AG04450 (cell line): ENCODE data around the gene JDP2. TPM values are rescaled to one million over a fixed set of nuclear protein-coding genes. Genes with fewer than 3 reads are reported as not detected.

Experiments used
- CTCF ChIA-PET: fragments of 300-600, 350-600 bp; formaldehyde crosslinking; extraction: SDS; loops from one replicate; lab custom pipeline; 2022; ENCODE audit warnings: antibody characterized with exemption, inconsistent platforms; lab: Charles Lee
- POLR2A ChIA-PET: fragments of 350-600 bp; formaldehyde crosslinking; extraction: SDS; loops from one replicate; lab custom pipeline; 2021; ENCODE audit warnings: antibody characterized with exemption, inconsistent platforms; lab: Yijun Ruan, JAX
- DNase-seq: peaks from one replicate; pipeline ENCODE4 v3.0.0-alpha.2; 2011; ENCODE audit warnings: low read depth, low spot score
- H3K27ac ChIP-seq: one replicate; pipeline ENCODE4 v1.5.1; 2012; ENCODE audit warnings: low read depth, low read length, control low read depth
- H3K27me3 ChIP-seq: one replicate; pipeline ENCODE4 v1.6.0; 2012; ENCODE audit warnings: low read length; ENCODE audit not compliant: control insufficient read depth, insufficient read depth
- H3K4me3 ChIP-seq: 2 replicates; pipeline ENCODE4 v1.5.1; 2011; ENCODE audit warnings: mild to moderate bottlenecking, low read depth, low read length, control low read depth
- H3K9me3 ChIP-seq: 2 replicates; pipeline ENCODE4 v1.5.1; 2012; ENCODE audit warnings: low read length; ENCODE audit not compliant: control insufficient read depth, insufficient read depth
- CTCF ChIP-seq: IDR thresholded peaks from 2 replicates; pipeline ENCODE4 v1.5.1; 2011; ENCODE audit warnings: low read depth, low read length, control low read depth, inconsistent platforms
- polyA plus RNA-seq: library from polyadenylated mRNA; depleted of rRNA; stranded (reverse); fragments of >200 nt; gene quantifications from 2 replicates; pipeline ENCODE4 v1.2.3, GENCODE V29; 2011

JDP2 gene
- polyA plus RNA-seq, 1 experiment = 49.1 TPM

- peaks cover 4% of the 10 kb centered on the region for H3K27me3 ChIP-seq
- ChIA-PET CTCF (no interaction called here), POLR2A (no interaction called here)
- no peak for TF ChIP-seq CTCF
- H3K27ac ChIP-seq = no peak overlapping the region
- DNase-seq = no peak
- no peak overlapping the region for H3K4me3 ChIP-seq
- no peaks in the 10 kb centered on the region for H3K9me3 ChIP-seq
Observed at GRCh38 chr14:75501080-75501479, 73.3 kb downstream of the JDP2 start.

GRCh38 chr14:75504411-75504810 is 76.6 kb downstream of the JDP2 start:
- no peaks in the 10 kb centered on the region for H3K9me3 ChIP-seq
- H3K27me3 ChIP-seq = no peaks in the 10 kb centered on the region
- no peak overlapping the region for H3K4me3 ChIP-seq
- ChIA-PET CTCF (interaction anchor here (1.7 kb wide), 1 partner anchor 16 kb away, joined by 11 read pairs; no protein-coding TSS in a partner anchor), POLR2A (no interaction called here)
- no peak for DNase-seq
- H3K27ac ChIP-seq = no peak overlapping the region
- no peak for TF ChIP-seq CTCF

GRCh38 chr14:75506930-75507329 is 79.1 kb downstream of the JDP2 start:
- POLR2A ChIA-PET = no interaction called here
- no peak for DNase-seq
- Histone ChIP-seq H3K27ac (no peak overlapping the region), H3K27me3 (peaks cover 2% of the 10 kb centered on the region), H3K9me3 (no peaks in the 10 kb centered on the region; the same call in 1 of the 2 replicates), H3K4me3 (no peak overlapping the region)
- no peak for TF ChIP-seq CTCF
- CTCF ChIA-PET = interaction anchor here (0.6 kb wide), 2 partner anchors 18 to 58 kb away, joined by 3 to 4 read pairs; no protein-coding TSS in a partner anchor

- no peak for TF ChIP-seq CTCF
- CTCF ChIA-PET = no interaction called here
- H3K9me3 ChIP-seq = no peaks in the 10 kb centered on the region; the same call in none of the 2 replicates
- DNase-seq = no peak
- POLR2A ChIA-PET = no interaction called here
- H3K4me3 ChIP-seq = no peak overlapping the region
- H3K27me3 ChIP-seq = peaks cover 15% of the 10 kb centered on the region
- H3K27ac ChIP-seq = no peak overlapping the region
Observed at GRCh38 chr14:75510547-75510946, 82.7 kb downstream of the JDP2 start.

GRCh38 chr14:75511201-75511600 is 83.4 kb downstream of the JDP2 start:
- no peak overlapping the region for H3K4me3 ChIP-seq
- no peaks in the 10 kb centered on the region; the same call in none of the 2 replicates for H3K9me3 ChIP-seq
- no peak overlapping the region for H3K27ac ChIP-seq
- no peak for DNase-seq
- POLR2A ChIA-PET = no interaction called here
- H3K27me3 ChIP-seq = peaks cover 21% of the 10 kb centered on the region
- CTCF ChIA-PET = interaction anchor here (0.6 kb wide), 1 partner anchor 50 kb away, joined by 3 read pairs; no protein-coding TSS in a partner anchor
- no peak for TF ChIP-seq CTCF
